ENCODE data around the gene SYTL3.

Gene SYTL3

GRCh38 chr6:158705386-158706126, 55.7 kb downstream of the SYTL3 start:
- DNase-seq (ENCODE audit: low read depth), result no peak
- no peak for TF ChIP-seq CTCF (IDR thresholded peaks at IDR 0.05; ENCODE audit: low read depth, low read length, missing control alignments)
- no peak overlapping the region for H3K4me3 ChIP-seq (ENCODE audit: low read depth, low read length)

GRCh38 chr6:158706369-158706982, 56.6 kb downstream of the SYTL3 start:
- DNase-seq (ENCODE audit: low read depth), result no peak
- no peak overlapping the region for H3K4me3 ChIP-seq (ENCODE audit: low read depth, low read length)
- no peak for TF ChIP-seq CTCF (IDR thresholded peaks at IDR 0.05; ENCODE audit: low read depth, low read length, missing control alignments)

- DNase-seq (ENCODE audit: low read depth), result no peak
- no peak overlapping the region for H3K4me3 ChIP-seq (ENCODE audit: low read depth, low read length)
- TF ChIP-seq CTCF (IDR thresholded peaks at IDR 0.05; ENCODE audit: low read depth, low read length, missing control alignments), result no peak
Observed at GRCh38 chr6:158707120-158707820, 57.4 kb downstream of the SYTL3 start.

- H3K4me3 ChIP-seq (ENCODE audit: low read depth, low read length), result no peak overlapping the region
- TF ChIP-seq CTCF (IDR thresholded peaks at IDR 0.05; ENCODE audit: low read depth, low read length, missing control alignments), result no peak
- DNase-seq (ENCODE audit: low read depth), result no peak
Observed at GRCh38 chr6:158707821-158708195, 58.0 kb downstream of the SYTL3 start.

GRCh38 chr6:158708239-158708638, 58.4 kb downstream of the SYTL3 start:
- H3K4me3 ChIP-seq (ENCODE audit: low read depth, low read length), result no peak overlapping the region

GRCh38 chr6:158709809-158710208, 60.0 kb downstream of the SYTL3 start:
- no peak for TF ChIP-seq CTCF (IDR thresholded peaks at IDR 0.05; ENCODE audit: low read depth, low read length, missing control alignments)
- no peak for DNase-seq (ENCODE audit: low read depth)
- H3K4me3 ChIP-seq (ENCODE audit: low read depth, low read length), result no peak overlapping the region

More at GRCh38 chr6:158708239-158708638, 58.4 kb downstream of the SYTL3 start:
- no peak for DNase-seq (ENCODE audit: low read depth)
- no peak for TF ChIP-seq CTCF (IDR thresholded peaks at IDR 0.05; ENCODE audit: low read depth, low read length, missing control alignments)
